Measurements from ENCODE around the gene SHBG. TPM values are rescaled to one million over a fixed set of nuclear protein-coding genes. Genes with fewer than 3 reads are reported as not detected.

The SHBG gene
- total and polyA plus RNA-seq, 2 of the 8 experiments (the other 6 are each of a cell fraction or from before 2014, with no cell fraction given): 1.1 to 1.2 TPM

DNA sequence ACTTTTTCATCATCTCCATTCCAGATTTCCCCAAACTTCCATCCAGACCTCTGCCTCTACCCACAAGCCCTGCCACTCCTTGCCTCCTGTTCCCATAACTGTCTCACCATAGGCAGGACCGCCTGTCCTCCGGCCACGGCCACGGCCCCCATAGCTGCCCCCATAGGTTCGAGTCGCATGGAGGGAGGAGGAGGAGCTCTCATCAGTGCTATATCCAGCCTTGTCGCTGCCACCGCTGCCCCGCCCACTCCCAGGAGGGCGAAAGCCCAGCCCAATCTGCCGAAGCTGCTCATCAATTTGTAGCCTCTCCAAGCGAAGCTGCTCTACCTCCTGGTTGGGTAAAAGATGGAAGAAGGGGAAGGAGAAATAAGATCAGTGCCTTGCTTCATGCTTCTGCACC, 36.6 kb upstream of the SHBG start:
- CTCF ChIA-PET (ENCODE audit: partially characterized antibody): interaction anchor here (0.6 to 2.4 kb wide), 5 partner anchors 9 to 848 kb away, joined by 3 to 10 read pairs (median 3); partner anchors contain the start of genes CD68, TP53 and WRAP53
- 90% methylated on average over 10 of the region's 12 CpGs; no CpG with 5 or more reads in 1 of the 2 experiments for WGBS, 2 experiments (ENCODE audit: extremely low coverage in 1 of 2, insufficient coverage in 1 of 2, insufficient read length in 1 of 2, insufficient replicate concordance in 2 of 2, low coverage in 1 of 2, low lambda C conversion rate in 2 of 2, missing lambda C conversion rate in 1 of 2)
- Histone ChIP-seq H4K8ac (ENCODE audit: extremely low read depth, insufficient read depth, low read length) (no peak overlapping the region), H3K9ac (replicated peaks in 1 of 4; ENCODE audit: extremely low read depth in 1 of 4, low read depth in 3 of 4, low read length in 3 of 4) (no peak overlapping the region), H4K20me1 (replicated peaks in 1 of 2; ENCODE audit: control insufficient read depth in 1 of 2, insufficient read depth in 2 of 2, low read length in 2 of 2) (no peaks in the 10 kb centered on the region), H3K14ac (ENCODE audit: insufficient read length) (no peak overlapping the region), H3K56ac (replicated peaks; ENCODE audit: insufficient read length, low read depth, low read length) (no peak overlapping the region), H2BK20ac (ENCODE audit: low read length) (no peak overlapping the region), H3K79me2 (ENCODE audit: control insufficient read depth in 1 of 2, insufficient read depth in 2 of 2, low read length in 2 of 2) (no peaks in the 10 kb centered on the region), H3K23ac (ENCODE audit: insufficient read length) (no peak overlapping the region), H3K79me1 (ENCODE audit: low read depth, low read length) (no peaks in the 10 kb centered on the region; the same call in 1 of the 2 replicates), H3K27me3 (replicated peaks in 1 of 4; ENCODE audit: control insufficient read depth in 3 of 4, extremely low read depth in 1 of 4, insufficient read depth in 3 of 4, low read length in 3 of 4) (no peaks in the 10 kb centered on the region), H3K4ac (replicated peaks; ENCODE audit: insufficient read length, low read depth, low read length) (no peak overlapping the region), H3K9me3 (ENCODE audit: insufficient read depth in 2 of 2, low read depth in 1 of 2, low read length in 1 of 2) (no peaks in the 10 kb centered on the region), H3K18ac (ENCODE audit: extremely low read depth, low read length) (no peak overlapping the region), H2BK15ac (ENCODE audit: low read length) (no peak overlapping the region), H3K36me3 (ENCODE audit: control insufficient read depth in 2 of 4, insufficient read depth in 4 of 4, low read length in 3 of 4) (peaks cover 17 to 56% (median 44%) of the 10 kb centered on the region in 4 experiments), H4K5ac (ENCODE audit: insufficient read length, low read depth, low read length) (no peak overlapping the region), H3K23me2 (ENCODE audit: low read depth, low read length) (peaks cover 12% of the 10 kb centered on the region; the same call in 1 of the 2 replicates), H3K4me2 (ENCODE audit: insufficient read depth in 1 of 2, low read depth in 2 of 2, low read length in 2 of 2) (no peak overlapping the region), H2BK120ac (replicated peaks; ENCODE audit: low read depth, low read length) (no peak overlapping the region), H2AFZ (ENCODE audit: low read length) (no peak overlapping the region), H4K91ac (replicated peaks; ENCODE audit: insufficient read length, low read length) (no peak overlapping the region), H3K27ac (ENCODE audit: low read depth, low read length) (no peak overlapping the region), H3K4me3 (ENCODE audit: extremely low read depth in 1 of 4, insufficient read depth in 2 of 4, low read depth in 3 of 4, low read length in 4 of 4) (no peak overlapping the region), H2BK5ac (ENCODE audit: low read depth, low read length) (no peak overlapping the region), H3K4me1 (replicated peaks in 1 of 4; ENCODE audit: control insufficient read depth in 3 of 4, insufficient read depth in 4 of 4, low read length in 3 of 4) (peaks cover 6 to 21% (median 16%) of the 10 kb centered on the region in 4 experiments), H2AK5ac (ENCODE audit: low read depth, low read length) (no peak overlapping the region), H2BK12ac (ENCODE audit: low read depth, low read length) (no peak overlapping the region)
- DNase-seq (ENCODE audit: low read depth in 1 of 2, low spot score in 2 of 2) (no peak), FAIRE-seq (no peak)
- TF ChIP-seq CTBP2 (IDR thresholded peaks at IDR 0.05; ENCODE audit: borderline replicate concordance, insufficient read depth, insufficient read length, low read length) (no peak), TAF7 (optimal IDR thresholded peaks at IDR 0.05; ENCODE audit: borderline replicate concordance, low read depth, low read length) (no peak), RBBP5 (IDR thresholded peaks at IDR 0.05; ENCODE audit: borderline replicate concordance, low read depth, low read length) (no peak), CEBPB (IDR thresholded peaks at IDR 0.05; ENCODE audit: low read depth, low read length) (no peak), SIRT6 (IDR thresholded peaks at IDR 0.05; ENCODE audit: low read length) (no peak)
- POLR2A ChIA-PET (ENCODE audit: partially characterized antibody): interaction anchor here (1.2 to 28.5 kb wide), 8 partner anchors 9 to 276 kb away, joined by 3 to 1144 read pairs (median 5); partner anchors contain the start of genes CD68, FXR2, MPDU1 and SENP3
